Pancreas (tissue), 10 donors: ENCODE measurements around the gene RXRA. TPM values are rescaled to one million over a fixed set of nuclear protein-coding genes. Genes with fewer than 3 reads are reported as not detected.

ENCODE experiments used
- ATAC-seq, 4 donors: fragments of 200-7000 bp; cut with Tn5 transposase; one replicate each; pipeline versions ENCODE4 v1.8.0 to v1.9.1; 2020; ENCODE audit warnings: mild to moderate bottlenecking in 4 of 4, moderate library complexity in 4 of 4
- DNase-seq, 6 donors: peaks; one replicate each; pipeline ENCODE4 v3.0.0-alpha.2; 2020
- FAIRE-seq: peaks from 2 replicates; lab custom pipeline; 2012; peaks lifted over from hg19 to GRCh38; lab: Jason Lieb, UNC
- H3K27ac ChIP-seq, 4 donors: fragments of 200-600 bp; sonication (generic); 1 replicate in 3 of 4; 2 replicates in 1 of 4; pipeline versions ENCODE4 v1.5.0 to v1.8.0; 2020
- H3K27me3 ChIP-seq, 4 donors: fragments of 200-600 bp; one replicate each; pipeline ENCODE4 v1.8.0; 2021
- H3K36me3 ChIP-seq, 3 donors: fragments of 200-600 bp; sonication (generic) in 1 of 3; one replicate each; pipeline versions ENCODE4 v1.5.0 to v1.8.0; 2020 to 2021
- H3K4me1 ChIP-seq, 3 donors: fragments of 200-600 bp; one replicate each; pipeline ENCODE4 v1.8.0; 2021
- H3K4me3 ChIP-seq, 4 donors: fragments of 200-600 bp; sonication (generic) in 2 of 4; one replicate each; pipeline versions ENCODE4 v1.5.0 to v1.8.0; 2020 to 2021
- H3K9me3 ChIP-seq, 4 donors: fragments of 200-600 bp; one replicate each; pipeline ENCODE4 v1.8.0; 2021
- WGBS, 2 donors: extraction: QIAGEN DNeasy Blood & Tissue Kit; methylation state at CpG; one replicate each; pipeline ENCODE4 v1.1.7; 2013; 5-methylcytosine and 5-hydroxymethylcytosine counted together
- intact Hi-C, 3 donors: fragments of 100-400 bp; cut with DNase I; formaldehyde crosslinking; loops; one replicate each; pipeline versions ENCODE4 v1.11.1 to v1.14.2; 2022
- polyA plus RNA-seq, 2 donors: library from polyadenylated mRNA; stranded (reverse); fragments of 200-250 nt; gene quantifications; one replicate each; pipeline ENCODE4 v1.2.3, GENCODE V29; 2013
- total RNA-seq, 6 donors: library from RNA; stranded (reverse); fragmentation: NEBNext Ultra II Directional in 4 of 6; extraction: Animal tissue kit (Norgen Biotek cat#: 25700) in 4 of 6; gene quantifications; one replicate each; pipeline versions ENCODE4 v1.2.1 to v1.2.4, GENCODE V29; 2021 to 2023
- TF ChIP-seq, protein P1 (sequence below), 4 donors: fragments of 200-600 bp; sonication (generic) in 3 of 4; IDR thresholded peaks; one replicate each; pipeline versions ENCODE4 v1.5.0 to v1.8.0; 2021; ENCODE audit warnings: antibody characterized with exemption in 4 of 4
- donor health status: healthy with polysubstance abuse.
- donor health status: DM: no; HTN: no; CAD: no; lungs with moderate emphysema.
- donor health status: DM: no; HTN: no; CAD: no.
- donor health status: control.
- donor health status: control.
- donor health status: Bipolar disorder and iron deficiency.
- donor health status: DM: yes; HTN: yes; CAD: no.
- donor health status: DM: no; HTN: no; CAD: no.
- donor health status: DM: no; HTN: no; CAD: no.
- donor health status: DM: yes; HTN: yes; CAD: no.

RXRA gene
- total and polyA plus RNA-seq, 8 donors = 20.2 to 35.1 (median 22.9) TPM

- intact Hi-C loops = loop anchor here in 1 of 3 donors (10.0 kb wide), 1 partner anchor 87 kb away; no protein-coding TSS in a partner anchor
- DNase-seq = no peak
- H3K4me1 ChIP-seq = peaks cover 46 to 64% (median 60%) of the 10 kb centered on the region in 3 donors
- no peaks in the 10 kb centered on the region for H3K36me3 ChIP-seq
- FAIRE-seq = no peak
- TF ChIP-seq, protein P1, sequence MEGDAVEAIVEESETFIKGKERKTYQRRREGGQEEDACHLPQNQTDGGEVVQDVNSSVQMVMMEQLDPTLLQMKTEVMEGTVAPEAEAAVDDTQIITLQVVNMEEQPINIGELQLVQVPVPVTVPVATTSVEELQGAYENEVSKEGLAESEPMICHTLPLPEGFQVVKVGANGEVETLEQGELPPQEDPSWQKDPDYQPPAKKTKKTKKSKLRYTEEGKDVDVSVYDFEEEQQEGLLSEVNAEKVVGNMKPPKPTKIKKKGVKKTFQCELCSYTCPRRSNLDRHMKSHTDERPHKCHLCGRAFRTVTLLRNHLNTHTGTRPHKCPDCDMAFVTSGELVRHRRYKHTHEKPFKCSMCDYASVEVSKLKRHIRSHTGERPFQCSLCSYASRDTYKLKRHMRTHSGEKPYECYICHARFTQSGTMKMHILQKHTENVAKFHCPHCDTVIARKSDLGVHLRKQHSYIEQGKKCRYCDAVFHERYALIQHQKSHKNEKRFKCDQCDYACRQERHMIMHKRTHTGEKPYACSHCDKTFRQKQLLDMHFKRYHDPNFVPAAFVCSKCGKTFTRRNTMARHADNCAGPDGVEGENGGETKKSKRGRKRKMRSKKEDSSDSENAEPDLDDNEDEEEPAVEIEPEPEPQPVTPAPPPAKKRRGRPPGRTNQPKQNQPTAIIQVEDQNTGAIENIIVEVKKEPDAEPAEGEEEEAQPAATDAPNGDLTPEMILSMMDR (IDR thresholded peaks at IDR 0.05) = no peak
- H3K9me3 ChIP-seq = no peaks in the 10 kb centered on the region
- no peak for ATAC-seq
- H3K27me3 ChIP-seq = no peaks in the 10 kb centered on the region
- WGBS, 2 donors = 89 to 94% methylated on average over 13 of the region's 13 CpGs
- no peak overlapping the region for H3K4me3 ChIP-seq
- H3K27ac ChIP-seq = peak overlapping the region; percentile 71 to 82 (median 78)
Observed at GRCh38 chr9:134337469-134337868, 11.2 kb downstream of the RXRA start.

DNA sequence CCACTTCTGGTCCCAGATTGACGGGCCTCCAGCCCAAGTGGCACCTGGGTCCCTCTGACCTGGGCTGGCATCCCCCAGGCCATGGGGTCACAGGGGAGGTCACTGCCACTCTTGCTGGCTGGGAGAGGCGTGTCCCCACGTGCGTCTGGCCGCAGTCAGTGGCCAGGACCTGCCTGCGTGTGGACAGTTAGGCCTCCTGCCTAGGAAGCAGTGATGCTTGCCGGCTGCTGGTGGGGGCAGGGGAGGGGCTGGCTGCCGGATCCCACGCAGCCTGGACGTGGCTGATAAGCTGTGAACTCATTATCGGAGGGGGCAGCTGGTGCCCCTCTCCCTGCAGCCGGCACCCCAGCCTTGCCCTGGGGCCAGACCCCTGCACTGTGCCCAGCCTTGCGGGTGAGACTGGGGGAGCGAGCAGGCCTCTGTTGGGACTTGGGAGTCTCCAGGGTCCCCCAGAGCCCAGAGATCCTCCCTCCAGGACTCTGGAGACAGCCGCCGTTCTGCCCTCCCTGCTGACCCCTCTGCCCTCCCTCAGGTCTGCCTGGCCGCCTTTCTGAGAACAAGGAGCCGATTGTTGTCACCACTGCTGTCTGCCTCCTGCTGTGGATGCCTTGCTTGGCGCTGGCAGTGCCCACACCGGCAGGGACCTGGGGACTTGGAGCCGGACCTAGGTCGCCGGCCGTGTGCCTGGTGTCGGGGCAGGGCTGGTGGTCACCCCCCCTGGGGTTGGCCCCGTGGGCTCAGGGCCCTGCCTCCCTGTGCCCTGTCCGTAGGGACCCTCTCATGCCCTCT is 12.3 kb downstream of the RXRA start:
- 44 to 45% methylated on average over 27 of the region's 27 CpGs for WGBS, 2 donors
- FAIRE-seq = no peak
- peaks cover 46 to 64% (median 52%) of the 10 kb centered on the region in 3 donors for H3K4me1 ChIP-seq
- TF ChIP-seq, protein P1 (IDR thresholded peaks at IDR 0.05) = no peak
- intact Hi-C loops = loop anchor here in 1 of 3 donors (10.0 kb wide), 1 partner anchor 86 kb away; no protein-coding TSS in a partner anchor
- peak in 4 of 6 donors; percentile 58 to 87 (median 66) for DNase-seq
- H3K9me3 ChIP-seq = no peaks in the 10 kb centered on the region
- H3K27me3 ChIP-seq = no peaks in the 10 kb centered on the region
- H3K27ac ChIP-seq = peak overlapping the region; percentile 71 to 82 (median 78)
- H3K4me3 ChIP-seq = no peak overlapping the region
- peak; percentile 29 to 63 (median 50) for ATAC-seq
- H3K36me3 ChIP-seq = no peaks in the 10 kb centered on the region

- TF ChIP-seq, protein P1 (IDR thresholded peaks at IDR 0.05) = no peak
- Histone ChIP-seq H3K4me3 (no peak overlapping the region), H3K9me3 (no peaks in the 10 kb centered on the region), H3K27me3 (no peaks in the 10 kb centered on the region), H3K4me1 (peaks cover 43 to 59% (median 51%) of the 10 kb centered on the region in 3 donors), H3K27ac (peak overlapping the region; percentile 71 to 82 (median 78)), H3K36me3 (no peaks in the 10 kb centered on the region)
- intact Hi-C loops = loop anchor here in 1 of 3 donors (10.0 kb wide), 1 partner anchor 86 kb away; no protein-coding TSS in a partner anchor
- ATAC-seq (peak; percentile 13 to 36 (median 18)), DNase-seq (peak in 1 of 6 donors; percentile 50), FAIRE-seq (no peak)
- WGBS, 2 donors = 45 to 46% methylated on average over 14 to 17 of the region's 17 CpGs
Observed at GRCh38 chr9:134339183-134339806, 13.0 kb downstream of the RXRA start.

DNA sequence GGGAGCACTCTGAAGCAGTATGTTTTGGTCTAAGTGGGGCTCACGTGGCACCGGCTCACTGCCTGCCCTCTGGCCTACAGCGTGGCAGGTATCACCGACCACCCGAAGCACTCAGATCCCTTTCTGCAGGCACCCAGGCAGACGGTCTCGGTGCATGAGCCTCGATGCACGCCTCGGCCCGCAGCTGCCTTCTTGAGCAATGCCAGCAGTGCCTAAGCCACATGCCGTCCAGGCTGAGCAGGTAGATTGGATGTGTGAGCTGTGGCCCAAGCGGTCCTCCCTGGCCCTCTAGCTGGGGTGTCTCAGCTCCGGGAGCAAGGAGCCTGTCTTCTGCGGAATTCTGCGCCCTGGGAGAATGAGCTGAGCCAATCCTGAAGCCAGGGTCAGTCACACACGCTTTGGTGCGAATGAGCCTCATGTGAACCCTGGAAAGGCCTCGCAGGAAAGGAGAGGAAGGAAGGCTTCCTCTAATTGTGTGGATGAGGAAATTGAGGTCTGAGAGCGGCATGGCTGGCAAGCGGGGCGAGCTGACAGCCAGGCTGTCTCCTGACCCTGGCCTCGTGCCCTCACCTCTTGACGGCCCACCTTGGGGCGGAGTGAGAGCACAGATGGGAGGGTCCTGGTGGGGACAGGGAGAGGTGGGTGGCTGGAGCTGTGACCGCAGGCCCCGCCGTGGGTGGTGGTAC is 14.4 kb downstream of the RXRA start:
- no peak for FAIRE-seq
- Histone ChIP-seq H3K9me3 (no peaks in the 10 kb centered on the region), H3K27ac (peak overlapping the region; percentile 67 to 81 (median 72)), H3K27me3 (no peaks in the 10 kb centered on the region), H3K4me1 (peaks cover 35 to 53% (median 46%) of the 10 kb centered on the region in 3 donors), H3K36me3 (no peaks in the 10 kb centered on the region), H3K4me3 (no peak overlapping the region)
- TF ChIP-seq, protein P1 (IDR thresholded peaks at IDR 0.05) = no peak
- WGBS, 2 donors = 76 to 85% methylated on average over 28 of the region's 28 CpGs
- peak in 1 of 6 donors; percentile 61 for DNase-seq
- intact Hi-C loops = no loop called here
- ATAC-seq = peak in 2 of 4 donors; percentile 9 to 19
